Epithelial cell of esophagus (primary cell): Measurements from ENCODE around the gene GPR137C.

ENCODE experiments used
- DNase-seq: peaks from one replicate; pipeline ENCODE4 v3.0.0; 2010; ENCODE audit warnings: low read depth
- H3K4me3 ChIP-seq: 2 replicates; pipeline ENCODE4 v1.5.1; 2011; ENCODE audit warnings: mild to moderate bottlenecking, low read length, control low read depth
- CTCF ChIP-seq: IDR thresholded peaks from 2 replicates; pipeline ENCODE4 v1.5.1; 2011; ENCODE audit warnings: low read depth, mild to moderate bottlenecking, low read length, control low read depth, inconsistent platforms; ENCODE audit not compliant: insufficient read depth; ENCODE audit errors: missing control alignments

The GPR137C gene

GRCh38 chr14:52552063-52552988, at the start of gene GPR137C, which contains the start of gene TXNDC16:
Gene GPR137C (plus strand): TSS chr14:52552836. CDS start chr14:52553148, 312 bp downstream.
Gene TXNDC16 (minus strand): TSS chr14:52552505. CDS start chr14:52543557, 8,948 bp downstream.
- H3K4me3 ChIP-seq = peak within 1 kb of the TSS; percentile 76
- TF ChIP-seq CTCF = no peak
- DNase-seq = peak; percentile 100

GRCh38 chr14:52513249-52513648, 39.4 kb upstream of the GPR137C start:
- no peak for DNase-seq
- no peak for TF ChIP-seq CTCF
- no peak overlapping the region for H3K4me3 ChIP-seq

- no peak for TF ChIP-seq CTCF
- no peak overlapping the region for H3K4me3 ChIP-seq
- no peak for DNase-seq
Measured at GRCh38 chr14:52514046-52514811, 38.4 kb upstream of the GPR137C start.

- no peak for DNase-seq
- TF ChIP-seq CTCF = no peak
- H3K4me3 ChIP-seq = no peak overlapping the region
Measured at GRCh38 chr14:52522033-52522432, 30.6 kb upstream of the GPR137C start.

GRCh38 chr14:52522581-52523345, 29.9 kb upstream of the GPR137C start:
- no peak overlapping the region for H3K4me3 ChIP-seq
- no peak for DNase-seq
- no peak for TF ChIP-seq CTCF

GRCh38 chr14:52527052-52527451, 25.6 kb upstream of the GPR137C start:
- no peak for DNase-seq
- TF ChIP-seq CTCF = no peak

More at GRCh38 chr14:52527052-52527451, 25.6 kb upstream of the GPR137C start:
- H3K4me3 ChIP-seq = no peak overlapping the region
